ENCODE measurements around the gene SLC5A4. TPM values are rescaled to one million over a fixed set of nuclear protein-coding genes. Genes with fewer than 3 reads are reported as not detected.

Gene SLC5A4
- total RNA-seq, 1 donor from 2014 or later = not detected

DNA sequence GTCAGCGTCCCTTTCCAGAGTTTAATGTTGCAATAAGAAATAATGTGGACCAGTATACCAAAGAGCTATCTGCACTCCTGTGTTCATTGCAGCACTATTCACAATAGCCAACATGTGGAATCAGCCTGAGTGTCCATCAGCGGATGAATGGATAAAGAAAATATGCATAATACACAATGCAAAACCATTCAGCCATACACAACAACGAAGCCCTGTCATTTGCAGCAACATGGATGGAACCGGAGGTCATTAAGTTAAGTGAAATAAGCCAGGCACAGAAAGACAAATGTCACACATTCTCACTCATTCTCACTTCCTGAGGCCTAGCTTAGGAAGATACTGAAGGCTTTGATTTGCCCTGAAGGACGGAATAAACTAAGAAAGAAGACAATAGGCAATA is 22.1 kb downstream of the SLC5A4 start:
- no peak for ATAC-seq

DNA sequence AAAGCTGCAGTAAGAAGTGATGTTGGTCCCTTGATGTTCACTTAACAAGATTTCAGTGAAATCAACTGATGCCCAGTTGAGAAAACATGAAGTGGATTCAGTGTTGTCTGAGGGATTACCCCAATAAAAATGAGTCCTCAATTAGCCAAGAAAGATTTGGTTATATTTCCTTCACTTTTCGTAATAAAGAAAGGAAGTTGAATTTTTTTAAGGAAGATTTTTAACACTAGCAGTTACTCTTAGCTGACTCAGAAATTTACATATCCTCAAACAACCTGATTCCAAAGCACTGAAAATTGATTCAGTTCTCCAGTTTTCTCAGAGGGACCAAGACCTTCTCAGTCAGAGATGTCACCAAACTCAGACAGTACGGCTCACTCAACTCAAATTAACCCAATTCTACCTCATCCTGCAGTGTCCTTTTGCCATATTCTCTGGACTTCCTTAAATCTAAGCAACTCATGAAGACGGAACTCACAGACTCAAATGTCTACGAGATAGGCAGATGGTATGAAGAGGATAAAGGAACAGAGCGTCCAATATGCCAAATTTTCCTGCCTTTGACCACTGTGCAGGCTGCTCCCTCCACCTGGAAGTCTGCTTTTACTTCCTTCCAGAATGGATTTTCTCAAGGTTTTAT is 22.8 kb downstream of the SLC5A4 start:
- no peak for ATAC-seq
- DNase-seq (ENCODE audit: low spot score) = no peak

More for the DNA sequence above, 22.1 kb downstream of the SLC5A4 start:
- DNase-seq (ENCODE audit: low spot score) = no peak

DNA sequence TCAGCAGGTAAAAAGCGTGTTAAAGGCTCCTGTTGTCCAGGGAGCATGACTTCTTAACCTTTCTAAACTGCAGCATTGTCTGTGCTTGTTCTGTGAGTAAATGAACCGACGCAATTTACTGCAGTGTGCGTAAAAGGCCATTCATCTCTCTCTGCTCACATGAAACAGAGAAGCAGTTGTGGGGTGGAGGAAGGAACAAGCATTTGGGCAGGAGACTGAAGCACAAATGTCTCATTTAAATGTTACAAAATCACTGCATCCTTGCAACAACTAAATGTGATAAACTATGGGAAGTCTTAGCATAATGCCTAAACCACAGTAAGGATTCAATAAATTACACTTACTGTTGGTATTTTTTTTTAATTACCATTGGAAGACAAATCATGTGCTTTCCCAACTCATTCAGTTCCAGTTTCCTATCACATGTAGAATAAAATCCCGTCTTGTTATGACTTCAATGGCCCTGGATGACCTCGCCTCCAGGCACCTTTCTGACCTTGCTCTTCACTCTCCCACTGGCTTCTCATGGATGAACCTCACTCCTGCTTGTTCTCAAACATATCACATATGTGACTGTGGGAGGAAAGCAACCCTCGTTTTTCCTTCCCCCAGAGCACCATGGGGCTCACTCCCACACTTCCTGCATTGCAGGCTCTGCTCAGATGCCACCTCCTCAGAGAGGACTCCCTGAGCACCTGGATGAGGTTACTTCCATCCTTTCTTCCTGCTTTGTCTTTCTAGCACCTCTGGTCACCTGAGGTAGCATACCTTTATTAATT is 28.6 kb downstream of the SLC5A4 start:
- no peak for DNase-seq (ENCODE audit: low spot score)
- no peak for ATAC-seq

DNA sequence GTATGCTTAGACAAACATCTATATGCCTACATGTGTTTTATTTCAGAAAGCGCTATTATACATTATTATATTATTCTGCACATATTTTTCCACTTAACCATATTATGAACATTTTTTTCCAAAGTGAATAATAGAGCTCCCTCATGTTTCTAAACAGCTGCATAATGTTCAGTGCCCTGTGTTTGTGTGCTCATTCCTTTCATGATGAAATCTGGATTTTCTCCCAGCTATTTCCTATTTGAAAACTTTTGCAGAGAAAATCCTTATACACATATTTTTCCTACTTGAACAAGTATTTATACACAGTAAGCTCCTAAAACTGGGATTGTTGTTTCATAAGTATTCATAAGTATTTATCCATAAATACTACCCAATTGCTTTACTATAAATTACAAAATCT is 32.2 kb downstream of the SLC5A4 start:
- ATAC-seq (no peak), DNase-seq (ENCODE audit: low spot score) (no peak)

DNA sequence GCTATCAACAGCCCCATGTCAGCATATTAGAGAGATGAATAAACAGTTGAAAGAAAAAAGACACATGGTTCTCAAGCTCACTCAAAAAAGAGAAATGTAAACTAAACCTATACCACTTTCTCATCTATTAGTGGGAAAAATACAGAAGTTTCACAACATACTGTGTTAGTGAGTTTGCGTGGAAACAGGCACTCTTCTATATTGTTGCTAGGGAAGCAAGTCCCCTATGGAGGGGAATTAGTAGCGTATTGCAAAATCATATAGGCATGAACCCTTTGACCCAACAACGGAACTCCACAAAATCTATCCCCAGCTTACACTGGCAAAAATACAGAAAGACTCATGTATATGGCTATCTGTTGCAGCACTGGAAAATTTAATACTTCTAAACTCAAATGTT is 36.1 kb downstream of the SLC5A4 start:
- no peak for ATAC-seq
- no peak for DNase-seq (ENCODE audit: low spot score)

DNA sequence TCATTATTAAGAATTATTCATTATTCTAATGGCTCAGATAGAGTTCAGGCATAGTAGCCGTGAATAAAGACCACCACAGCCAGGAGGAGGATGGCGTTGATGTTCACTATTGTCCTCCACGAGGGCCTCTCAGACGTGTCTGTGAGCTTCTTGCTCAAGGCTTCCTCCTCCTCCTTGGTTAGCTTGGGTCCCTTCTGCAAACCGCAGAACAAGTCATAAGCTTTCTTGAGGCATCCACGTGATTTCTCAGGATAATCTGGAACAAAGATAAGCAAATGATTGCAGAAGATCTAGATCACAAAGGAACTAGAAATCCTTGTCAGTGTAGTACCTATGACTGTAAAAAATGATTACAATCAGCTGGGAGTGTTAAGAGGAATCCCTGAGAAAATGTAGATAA is 36.7 kb downstream of the SLC5A4 start:
- no peak for DNase-seq (ENCODE audit: low spot score)
- ATAC-seq = no peak

DNA sequence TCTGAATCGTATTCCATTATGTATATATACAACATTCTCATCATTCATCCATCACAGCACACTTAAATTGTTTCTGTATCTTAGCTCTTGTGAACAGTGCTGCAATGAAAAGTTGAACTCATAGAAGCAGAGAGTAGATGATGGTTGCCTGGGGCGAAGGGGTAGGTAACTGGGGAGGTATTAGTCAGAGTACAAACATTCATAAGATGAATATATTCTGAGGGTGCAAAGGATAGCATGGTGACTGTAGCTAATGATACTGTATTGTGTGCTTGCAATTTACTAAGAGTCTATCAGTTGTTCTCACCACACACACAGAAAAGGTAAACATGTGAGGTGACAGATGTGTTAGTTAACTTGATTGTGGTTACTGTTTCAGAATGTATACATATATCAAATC is 37.7 kb downstream of the SLC5A4 start:
- DNase-seq (ENCODE audit: low spot score) = no peak
- ATAC-seq = no peak

DNA sequence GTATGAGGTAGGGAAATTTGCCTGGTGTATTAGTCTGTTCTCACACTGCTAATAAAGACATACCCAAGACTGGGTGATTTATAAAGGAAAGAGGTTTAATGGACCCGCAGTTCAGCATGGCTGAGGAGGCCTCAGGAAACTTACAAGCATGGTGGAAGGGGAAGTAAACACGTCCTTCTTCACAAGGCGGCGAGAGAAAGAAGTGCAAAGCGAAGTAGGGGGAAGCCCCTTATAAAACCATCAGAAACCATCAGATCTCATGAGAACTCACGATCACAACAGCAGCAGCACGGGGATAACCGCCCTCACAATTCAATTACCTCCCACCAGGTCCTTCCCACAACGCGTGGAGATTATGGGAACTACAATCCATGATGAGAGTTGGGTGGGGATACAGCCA is 38.2 kb downstream of the SLC5A4 start:
- no peak for DNase-seq (ENCODE audit: low spot score)
- ATAC-seq = no peak

DNA sequence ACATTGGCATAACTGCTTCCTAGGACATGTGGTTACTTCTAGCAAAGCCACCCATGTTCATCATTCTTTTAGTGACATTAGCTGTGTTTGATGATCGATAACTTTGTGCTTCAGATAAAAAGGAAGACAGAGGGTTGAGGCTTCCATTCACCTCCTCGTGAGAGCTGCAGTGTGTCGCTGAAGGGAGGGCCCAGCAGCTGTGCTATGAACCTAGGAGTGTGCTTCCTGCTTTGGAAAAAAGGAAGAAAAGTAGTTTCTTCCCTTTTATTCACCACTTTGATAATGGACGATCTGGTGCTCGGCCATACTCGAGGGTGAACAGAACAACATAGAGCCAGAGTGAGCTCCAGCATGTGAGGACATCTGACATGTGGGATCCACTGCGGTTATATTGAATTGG is 44.1 kb downstream of the SLC5A4 start:
- no peak for DNase-seq (ENCODE audit: low spot score)
- ATAC-seq = no peak

DNA sequence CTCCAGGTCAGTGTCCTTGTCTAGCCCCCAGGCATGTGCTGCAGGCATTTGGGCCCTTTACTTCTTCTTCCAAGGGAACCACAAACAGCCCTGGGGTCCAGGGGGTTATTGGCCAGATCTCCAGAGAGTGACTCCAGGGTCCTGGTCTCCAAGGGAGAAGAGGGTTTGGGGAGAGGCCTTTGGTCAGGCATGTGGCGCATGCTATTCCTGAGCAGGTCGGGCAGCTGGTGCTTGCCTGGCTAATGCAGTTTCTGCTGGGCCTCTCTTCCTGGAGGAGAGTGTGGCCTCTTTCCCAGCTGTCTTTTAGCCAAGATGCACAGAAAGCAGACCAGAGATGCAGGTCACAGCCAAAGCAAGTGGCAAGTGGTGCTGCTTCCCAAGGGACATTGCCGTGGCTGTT is 46.5 kb downstream of the SLC5A4 start:
- DNase-seq (ENCODE audit: low spot score) (no peak), ATAC-seq (no peak)

DNA sequence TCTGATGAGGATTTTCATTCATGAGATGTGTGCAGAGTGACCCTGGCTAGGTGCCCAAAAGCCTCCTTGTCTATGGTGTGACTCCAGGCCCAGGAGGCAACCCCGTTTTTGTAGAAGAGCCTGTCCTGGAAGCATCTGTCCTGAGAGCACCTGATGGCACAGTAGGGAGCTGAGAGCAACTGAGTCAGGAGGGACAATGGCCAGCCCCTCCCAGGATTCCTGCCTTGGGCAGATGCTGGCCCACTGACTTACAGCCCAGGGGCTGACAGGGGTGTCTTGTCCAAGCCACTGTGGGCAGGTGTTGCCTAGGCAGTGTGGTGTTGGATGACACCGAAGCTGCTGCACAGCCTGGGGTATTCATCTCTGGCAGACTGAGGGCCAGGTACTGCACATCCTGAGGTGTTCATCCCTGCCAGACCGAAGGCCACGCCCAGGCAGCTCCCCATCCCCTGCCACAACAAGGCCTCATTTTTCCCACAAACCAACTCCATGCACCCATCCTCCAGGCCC is 47.1 kb downstream of the SLC5A4 start:
- DNase-seq (ENCODE audit: low spot score) (no peak), ATAC-seq (no peak)

DNA sequence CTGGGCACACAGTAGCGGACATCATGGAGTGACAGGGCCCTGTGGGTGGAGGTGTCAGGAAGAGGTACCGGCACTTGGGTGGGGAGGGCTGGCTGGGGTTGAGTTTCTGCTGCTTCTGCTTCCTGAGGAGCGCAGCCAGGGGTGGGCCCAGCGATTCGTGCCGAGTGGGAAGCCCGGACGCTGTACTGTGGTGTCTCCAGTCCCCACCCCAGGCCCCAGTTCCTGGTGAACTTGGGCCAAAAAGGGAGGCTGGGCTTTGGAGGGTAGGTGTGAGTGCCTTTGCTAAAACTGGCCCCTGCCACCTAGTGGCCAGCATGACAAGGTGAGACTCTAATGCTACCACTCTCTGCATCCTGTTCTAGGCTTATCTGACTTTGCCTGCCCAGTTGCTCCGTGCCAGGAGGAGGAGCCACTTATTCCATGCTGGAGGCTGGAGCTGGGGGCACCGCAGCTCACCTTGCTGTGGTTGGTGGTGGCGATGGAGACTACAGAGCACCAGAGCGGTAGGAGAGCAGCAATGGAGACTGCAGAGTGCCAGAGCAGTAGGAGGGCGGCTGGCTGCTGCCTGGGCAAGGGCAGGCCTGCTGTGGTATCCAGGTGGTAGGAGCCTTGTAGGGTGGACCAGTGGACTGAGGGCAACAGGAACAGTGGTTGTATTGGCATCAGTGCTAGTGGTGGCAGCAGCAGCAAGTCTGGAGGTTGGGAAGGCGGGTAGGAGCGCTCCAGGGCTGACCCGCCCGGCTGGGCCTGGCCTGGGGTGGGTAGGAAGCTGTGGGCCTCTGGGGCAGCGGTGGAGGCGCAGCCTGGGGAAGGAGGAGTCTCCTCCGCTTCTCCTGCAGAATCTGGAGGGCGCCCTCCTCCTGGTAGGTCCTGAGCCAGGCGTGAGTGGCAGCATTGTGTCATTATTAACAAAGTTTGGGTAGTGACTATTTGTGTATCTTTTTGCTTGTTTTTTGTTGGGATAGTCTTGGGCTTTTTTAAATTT is 48.1 kb downstream of the SLC5A4 start:
- DNase-seq (ENCODE audit: low spot score) (peak; percentile 71), ATAC-seq (peak; percentile 77)

DNA sequence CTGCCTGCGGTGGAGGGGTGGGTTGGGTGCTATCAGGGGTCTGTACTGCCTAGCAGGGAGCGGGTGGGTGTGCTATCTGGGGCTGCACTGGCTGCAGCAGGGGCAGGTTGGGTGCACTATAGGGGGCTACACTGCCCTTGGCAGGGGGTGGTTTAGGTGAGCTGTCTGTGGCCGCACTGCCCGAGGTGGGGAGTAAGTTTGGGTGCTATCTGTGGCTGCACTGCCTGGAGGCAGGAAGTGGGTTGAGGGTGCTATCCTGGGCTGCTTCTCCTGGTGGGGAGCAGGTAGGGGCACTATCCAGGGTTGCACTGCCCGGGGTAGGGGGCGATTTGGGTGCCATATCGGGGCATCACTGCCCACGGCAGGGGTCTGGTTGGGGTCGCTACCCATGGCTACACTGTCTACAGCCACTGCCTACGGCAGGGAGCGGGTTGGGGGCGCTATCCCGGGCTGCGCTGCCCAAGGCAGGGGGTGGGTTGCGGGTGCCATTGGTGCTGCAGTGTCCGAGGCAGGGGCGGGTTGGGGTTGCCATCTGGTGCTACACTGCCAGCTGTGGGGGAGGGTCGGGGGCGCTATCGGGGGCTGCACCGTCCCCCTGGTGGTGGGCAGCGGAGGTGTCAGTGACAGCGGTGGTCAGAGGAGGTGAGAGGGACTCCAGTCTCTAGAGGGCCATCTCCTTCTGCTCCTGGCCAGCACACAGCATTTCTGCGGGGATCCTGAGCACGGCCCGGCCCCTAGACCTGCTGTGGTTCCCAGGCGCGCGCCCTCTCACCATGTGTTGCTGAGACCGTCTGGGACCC is 49.0 kb downstream of the SLC5A4 start:
- no peak for DNase-seq (ENCODE audit: low spot score)
- no peak for ATAC-seq

DNA sequence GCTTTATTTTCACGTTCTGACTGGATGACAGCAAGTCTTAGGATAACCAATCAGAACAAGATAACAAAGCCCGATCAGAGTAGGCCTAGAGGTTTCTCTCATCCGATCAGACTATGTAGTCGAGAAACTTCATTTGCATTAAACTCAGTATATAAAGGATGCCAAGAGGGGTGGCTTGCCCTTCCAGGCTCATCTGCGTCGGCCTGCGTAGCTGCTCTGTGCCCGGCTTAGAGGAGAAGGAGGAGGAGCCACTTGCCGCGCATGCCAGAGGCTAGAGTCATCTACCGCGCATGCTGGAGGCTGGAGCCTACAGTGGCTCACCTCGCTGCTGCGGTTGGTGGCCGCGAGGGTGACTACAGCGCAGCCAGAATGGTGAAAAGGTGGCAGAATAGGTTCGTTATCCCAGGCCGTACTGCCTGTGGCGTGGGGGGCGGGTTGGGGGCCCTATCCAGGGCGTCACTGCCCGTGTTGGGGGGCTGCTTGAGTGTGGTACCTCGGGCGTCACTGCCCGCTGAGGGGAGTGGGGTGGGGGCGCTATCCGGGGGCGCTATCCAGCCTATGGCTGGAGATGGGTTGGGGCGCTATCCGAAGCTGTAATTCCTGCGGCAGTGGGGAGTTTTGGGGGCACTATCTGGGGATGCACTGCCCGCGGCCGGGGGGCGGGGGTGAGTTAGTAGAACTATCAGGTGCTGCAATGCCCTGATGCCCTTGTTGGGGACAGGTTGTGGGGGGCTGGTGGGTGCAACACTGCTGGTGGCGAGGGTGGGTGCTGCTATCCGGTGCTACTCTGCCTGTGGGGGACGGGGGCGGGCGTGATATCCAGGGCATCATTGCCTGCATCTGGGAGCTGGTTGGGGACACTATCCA is 50.1 kb downstream of the SLC5A4 start, which contains the start of gene RFPL2:
Gene RFPL2, minus strand, starts transcription at position 218 of the 867 bp plus-strand sequence. CDS start 2,622 bp downstream, outside the sequence.
- no peak for DNase-seq (ENCODE audit: low spot score)
- ATAC-seq = no peak

DNA sequence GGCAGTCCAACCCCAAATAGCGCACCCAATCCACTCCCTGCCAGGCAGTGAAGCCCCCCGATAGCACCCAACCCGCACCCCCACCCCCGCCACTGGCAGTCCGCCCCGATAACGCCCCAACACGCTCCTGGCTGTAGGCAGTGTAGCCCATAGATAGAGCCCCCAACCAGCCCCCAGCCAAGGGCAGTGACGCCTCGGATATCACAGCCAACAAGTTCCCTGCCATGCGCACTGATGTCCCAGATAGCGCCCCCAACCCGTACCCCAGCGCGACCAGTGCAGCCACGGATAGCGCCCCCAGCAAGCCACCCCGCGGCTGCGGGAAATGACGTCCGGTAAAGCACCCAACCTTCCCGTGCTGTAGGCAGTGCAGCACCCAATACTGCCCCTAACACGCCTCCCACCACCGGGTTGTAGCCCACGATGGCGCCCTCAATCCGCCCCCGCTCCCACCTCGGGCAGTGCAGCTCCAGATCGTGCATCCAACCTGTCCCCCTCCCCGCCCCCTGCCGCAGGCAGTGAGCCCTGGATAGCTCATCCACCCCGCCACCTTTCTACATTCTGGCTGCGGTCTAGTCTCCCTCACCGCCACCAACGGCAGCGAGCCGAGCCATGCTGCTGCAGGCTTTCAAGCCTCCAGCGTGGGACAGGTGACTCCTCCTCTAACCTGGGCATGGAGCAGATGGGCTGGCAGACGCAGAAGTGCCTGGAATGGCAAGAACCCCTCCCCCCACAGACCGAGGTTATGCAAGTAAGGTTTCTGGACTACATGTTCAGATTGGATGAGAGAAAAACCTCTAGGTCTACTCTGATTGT is 50.9 kb downstream of the SLC5A4 start:
- ATAC-seq = peak; percentile 14
- DNase-seq (ENCODE audit: low spot score) = peak; percentile 64

DNA sequence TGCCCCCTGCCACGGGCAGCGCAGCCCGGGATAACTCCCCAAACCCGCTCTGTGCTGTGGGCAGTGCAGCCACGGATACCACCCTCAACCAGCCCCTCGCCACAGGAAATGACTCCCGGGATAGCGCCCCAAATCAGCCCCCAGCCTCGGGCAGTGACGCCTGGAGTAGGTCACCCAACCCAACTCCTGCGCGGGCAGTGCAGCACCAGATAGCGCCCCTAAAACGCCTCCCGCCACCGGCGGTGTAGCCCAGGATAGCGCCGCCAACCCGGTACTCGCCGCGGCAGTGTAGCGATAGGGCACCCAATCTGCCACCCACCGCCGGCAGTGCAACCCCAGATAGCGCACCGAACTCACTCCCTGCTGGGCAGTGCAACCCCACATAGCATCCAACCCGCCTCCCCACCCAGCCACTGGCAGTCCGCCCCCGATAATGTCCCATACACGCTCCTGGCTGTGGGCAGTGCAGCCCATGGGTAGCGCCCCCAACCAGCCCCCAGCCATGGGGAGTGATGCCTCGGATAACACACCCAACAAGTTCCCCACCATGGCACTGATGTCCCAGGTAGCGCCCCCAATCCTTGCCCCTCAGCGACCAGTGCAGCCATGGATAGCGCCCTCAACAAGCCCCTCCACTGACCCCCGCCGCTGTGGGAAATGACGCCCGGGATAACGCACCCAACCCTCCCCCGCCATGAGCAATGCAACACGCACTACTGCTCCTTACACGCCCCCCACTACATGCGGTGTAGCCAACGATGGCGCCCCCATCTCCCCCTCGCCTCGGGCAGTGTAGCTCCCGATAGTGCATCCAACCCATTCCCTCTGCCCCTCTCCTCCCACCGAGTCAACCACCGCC is 51.7 kb downstream of the SLC5A4 start:
- peak; percentile 2 for ATAC-seq
- no peak for DNase-seq (ENCODE audit: low spot score)

DNA sequence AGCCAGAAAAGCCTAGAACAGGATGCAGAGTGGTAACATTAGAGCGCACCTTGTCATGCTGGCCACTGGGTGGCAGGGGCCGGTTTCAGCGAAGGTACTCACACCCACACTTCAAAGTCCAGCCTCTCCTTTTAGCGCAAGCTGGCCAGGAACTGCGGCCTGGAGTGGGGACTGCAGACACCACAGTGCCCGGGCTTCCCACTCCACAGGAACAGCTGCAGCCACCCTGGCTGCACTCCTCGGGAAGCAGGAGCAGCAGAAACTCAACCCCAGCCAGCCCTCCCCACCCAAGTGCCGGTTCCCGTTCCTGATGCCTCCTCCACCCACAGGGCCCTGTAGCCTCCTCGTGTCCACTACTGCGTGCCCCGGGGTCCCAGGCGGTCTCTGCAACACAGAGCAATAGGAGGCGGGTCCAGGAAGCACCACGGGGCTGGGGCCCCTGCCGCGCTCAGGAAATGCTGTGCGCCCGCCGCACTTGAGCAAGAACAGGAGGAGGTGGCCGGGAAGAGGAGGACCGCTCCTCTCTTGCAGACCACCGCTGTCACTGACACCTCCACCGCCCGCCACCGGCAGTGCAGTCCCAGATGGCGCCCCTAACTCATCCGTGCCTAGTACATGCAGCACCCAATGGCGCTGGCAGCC is 52.5 kb downstream of the SLC5A4 start:
- ATAC-seq (peak; percentile 88), DNase-seq (ENCODE audit: low spot score) (peak; percentile 85)

Data from left lobe of liver (tissue), 2 donors.